Ascending aorta (tissue), 2 donors: ENCODE data around the gene MGP. TPM values are rescaled to one million over a fixed set of nuclear protein-coding genes. Genes with fewer than 3 reads are reported as not detected.

Experiments used
- DNase-seq, 2 donors: peaks; one replicate each; pipeline ENCODE4 v3.0.0-alpha.2; 2019; ENCODE audit warnings: low spot score in 2 of 2
- H3K27ac ChIP-seq, 2 donors: fragments of 200-600 bp; sonication (generic); one replicate each; pipeline ENCODE4 v1.5.1; 2016 to 2017; ENCODE audit warnings: mild to moderate bottlenecking in 1 of 2
- H3K27me3 ChIP-seq: fragments of 200-600 bp; sonication (generic); one replicate; pipeline ENCODE4 v1.5.1; 2017
- H3K36me3 ChIP-seq, 2 donors: fragments of 200-600 bp; sonication (generic); one replicate each; pipeline ENCODE4 v1.5.1; 2016
- H3K4me1 ChIP-seq, 2 donors: fragments of 200-600 bp; sonication (generic); one replicate each; pipeline ENCODE4 v1.5.1; 2016 to 2017; ENCODE audit warnings: mild to moderate bottlenecking in 1 of 2
- H3K4me3 ChIP-seq, 2 donors: fragments of 200-600 bp; sonication (generic); one replicate each; pipeline ENCODE4 v1.5.1; 2016 to 2017; ENCODE audit warnings: mild to moderate bottlenecking in 1 of 2
- H3K9me3 ChIP-seq, 2 donors: fragments of 200-600 bp; sonication (generic); one replicate each; pipeline ENCODE4 v1.5.1; 2016
- CTCF ChIP-seq, 3 experiments: fragments of 200-600 bp in 2 of 3; fragments of 450-650 bp in 1 of 3; sonication (generic) in 2 of 3; IDR thresholded peaks; one replicate each; pipeline ENCODE4 v1.5.1; 2016 to 2019; ENCODE audit warnings: antibody characterized with exemption in 3 of 3, mild to moderate bottlenecking in 1 of 3, moderate library complexity in 1 of 3
- intact Hi-C: fragments of 100-400 bp; cut with DNase I; formaldehyde crosslinking; loops from one replicate; pipeline ENCODE4 v1.15.1; 2023
- total RNA-seq: library from RNA; depleted of rRNA; stranded (reverse); fragments of >200 nt; gene quantifications from one replicate; pipeline ENCODE4 v1.1.0, GENCODE V29; 2016

The MGP gene
- 3,618 TPM for total RNA-seq

- DNase-seq = peak; percentile 40 to 90
- Histone ChIP-seq H3K27ac (peak within 1 kb of the TSS; percentile 86 to 87), H3K27me3 (no peaks in the 10 kb centered on the region), H3K4me1 (peaks cover 0 to 5% of the 10 kb centered on the region in 2 donors), H3K9me3 (no peaks in the 10 kb centered on the region), H3K36me3 (peaks cover 8 to 29% of the 10 kb centered on the region in 2 donors), H3K4me3 (peak within 1 kb of the TSS; percentile 61 to 75)
- intact Hi-C loops = loop anchor here (2.0 kb wide), 2 partner anchors 63 to 111 kb away; a partner anchor contains a TSS
- no peak for TF ChIP-seq CTCF (IDR thresholded peaks at IDR 0.05)
These were observed at the start of gene MGP for GRCh38 chr12:14885718-14886221. Gene MGP, minus strand, starts transcription at chr12:14885854. Its CDS starts 63 bp downstream, at chr12:14885791.

DNA sequence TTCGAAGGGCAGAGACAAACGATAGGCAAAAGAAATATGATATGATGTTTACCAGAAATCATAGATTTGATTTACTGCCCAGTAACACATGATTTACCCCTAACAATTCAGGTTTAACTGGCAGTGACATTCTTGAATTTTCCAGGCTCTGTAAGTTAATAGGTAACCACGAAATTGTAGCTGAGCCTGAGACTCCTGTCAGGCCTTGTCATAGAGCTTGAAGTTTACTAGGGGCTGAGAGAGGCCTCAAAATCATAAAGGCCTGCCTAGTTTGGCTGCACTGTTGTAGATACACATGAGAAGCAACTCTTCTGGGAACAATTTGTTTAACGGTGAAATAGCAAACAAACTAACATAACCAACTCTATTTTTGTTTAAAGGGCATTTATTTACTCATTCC lies 49.4 kb upstream of the MGP start:
- Histone ChIP-seq H3K27ac (no peak overlapping the region), H3K4me3 (no peak overlapping the region), H3K27me3 (no peaks in the 10 kb centered on the region), H3K4me1 (peaks cover 0 to 11% of the 10 kb centered on the region in 2 donors), H3K36me3 (no peaks in the 10 kb centered on the region), H3K9me3 (peaks cover 0 to 2% of the 10 kb centered on the region in 2 donors)
- intact Hi-C loops = no loop called here
- no peak for TF ChIP-seq CTCF (IDR thresholded peaks at IDR 0.05)
- DNase-seq = no peak

- intact Hi-C loops = no loop called here
- Histone ChIP-seq H3K9me3 (no peaks in the 10 kb centered on the region), H3K4me1 (peaks cover 0 to 17% of the 10 kb centered on the region in 2 donors), H3K27me3 (no peaks in the 10 kb centered on the region), H3K36me3 (no peaks in the 10 kb centered on the region), H3K4me3 (no peak overlapping the region), H3K27ac (no peak overlapping the region)
- no peak for DNase-seq
- TF ChIP-seq CTCF (IDR thresholded peaks at IDR 0.05) = no peak
These were observed 48.9 kb upstream of the MGP start for GRCh38 chr12:14934511-14934910.

DNA sequence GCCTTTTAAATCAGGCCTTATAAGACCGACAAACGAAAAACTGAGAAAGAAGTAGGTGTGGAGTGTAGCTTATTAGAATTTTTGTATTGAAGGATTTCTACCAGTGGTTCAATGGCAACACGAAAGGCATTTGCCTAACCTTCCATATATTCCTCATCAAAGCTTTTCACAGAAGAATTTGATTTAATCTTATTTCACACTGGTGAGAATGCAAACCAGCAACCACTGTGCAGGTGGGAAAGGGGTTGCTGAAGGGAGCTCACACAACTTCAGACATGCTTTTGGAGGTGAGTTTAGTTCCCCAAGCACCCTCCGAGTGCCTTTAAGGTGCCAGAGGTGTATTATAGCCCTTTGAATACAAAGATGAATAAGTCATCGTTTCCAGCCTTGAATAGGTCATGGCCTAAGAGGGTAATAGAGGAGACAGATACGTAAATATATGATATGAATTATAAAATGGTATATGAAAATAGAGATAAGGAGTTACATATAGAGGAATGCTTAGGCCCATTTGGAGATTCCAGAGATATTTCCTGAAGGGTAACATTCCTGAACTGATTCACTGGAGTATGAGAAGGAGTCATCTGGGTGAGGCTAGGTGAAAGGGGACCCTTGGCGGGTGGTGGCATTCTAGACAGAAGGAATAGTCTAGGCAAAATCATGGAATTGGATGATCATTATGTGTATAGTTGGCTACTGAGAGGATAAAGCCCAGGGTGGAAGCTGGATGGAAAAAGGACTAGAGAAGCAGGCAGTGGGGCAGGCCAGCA lies 46.3 kb upstream of the MGP start:
- Histone ChIP-seq H3K4me1 (peaks cover 0 to 25% of the 10 kb centered on the region in 2 donors), H3K4me3 (no peak overlapping the region), H3K9me3 (no peaks in the 10 kb centered on the region), H3K27me3 (no peaks in the 10 kb centered on the region), H3K27ac (peak overlapping the region; percentile 48 to 59), H3K36me3 (no peaks in the 10 kb centered on the region)
- intact Hi-C loops = loop anchor here (2.0 kb wide), 1 partner anchor 63 kb away; no protein-coding TSS in a partner anchor
- no peak for TF ChIP-seq CTCF (IDR thresholded peaks at IDR 0.05)
- no peak for DNase-seq

DNA sequence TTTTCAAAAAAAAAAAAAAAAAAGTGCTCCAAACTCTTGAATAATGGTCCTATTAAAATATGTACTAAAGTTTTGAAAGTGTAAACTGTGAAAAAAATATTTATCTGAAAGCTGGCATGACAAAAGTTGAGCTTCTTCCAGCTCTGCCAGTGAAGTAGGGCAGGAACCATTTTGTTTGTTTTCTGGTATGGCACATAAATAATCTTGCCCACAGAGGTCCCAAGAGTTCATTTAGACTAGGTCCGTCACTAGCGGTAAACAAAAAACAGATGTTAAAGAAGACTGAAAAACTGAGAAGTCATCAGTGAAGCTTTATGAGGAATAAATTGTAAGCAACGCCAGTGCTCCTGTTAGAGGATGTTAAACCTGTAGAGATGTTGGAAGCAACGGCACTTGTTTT lies 45.7 kb upstream of the MGP start:
- TF ChIP-seq CTCF (IDR thresholded peaks at IDR 0.05) = no peak
- no peaks in the 10 kb centered on the region for H3K36me3 ChIP-seq
- peak overlapping the region; percentile 48 to 59 for H3K27ac ChIP-seq
- no peak for DNase-seq
- intact Hi-C loops = loop anchor here (2.0 kb wide), 1 partner anchor 63 kb away; no protein-coding TSS in a partner anchor
- no peaks in the 10 kb centered on the region for H3K9me3 ChIP-seq
- H3K4me3 ChIP-seq = no peak overlapping the region
- H3K27me3 ChIP-seq = no peaks in the 10 kb centered on the region
- H3K4me1 ChIP-seq = peaks cover 0 to 25% of the 10 kb centered on the region in 2 donors
